A204.1 (cell line): ENCODE results near the gene TGM5.

Source experiments
- FAIRE-seq: peaks from 2 replicates; lab custom pipeline; 2012; peaks lifted over from hg19 to GRCh38; lab: Jason Lieb, UNC

Gene TGM5

GRCh38 chr15:43190178-43190577 lies 76.5 kb downstream of the TGM5 start:
- FAIRE-seq: no peak

- no peak for FAIRE-seq
Observed at GRCh38 chr15:43189296-43189695, 77.4 kb downstream of the TGM5 start.

- peak; percentile 98 for FAIRE-seq
Observed at GRCh38 chr15:43187544-43188155, 79.1 kb downstream of the TGM5 start.

GRCh38 chr15:43186003-43186353 lies 80.8 kb downstream of the TGM5 start:
- FAIRE-seq: no peak

- FAIRE-seq: peak; percentile 84
Observed at GRCh38 chr15:43185157-43186002, 81.3 kb downstream of the TGM5 start, which contains the start of gene CCNDBP1. Gene CCNDBP1 (plus strand): TSS chr15:43185403. CDS start chr15:43185499, 96 bp downstream.

GRCh38 chr15:43184407-43185124 lies 82.2 kb downstream of the TGM5 start:
- FAIRE-seq: no peak

GRCh38 chr15:43183270-43183669 lies 83.5 kb downstream of the TGM5 start:
- no peak for FAIRE-seq
